Neural cell (in vitro differentiated cells): ENCODE measurements around the gene GNPTAB. TPM values are rescaled to one million over a fixed set of nuclear protein-coding genes. Genes with fewer than 3 reads are reported as not detected.

Experiments
- H2AFZ ChIP-seq: fragments of 200-600, 300-800 bp; sonication (generic), shearing (Covaris generic); 2 replicates; pipeline ENCODE4 v1.6.0; 2014; ENCODE audit warnings: low read depth, mild to moderate bottlenecking, antibody characterized with exemption, low read length, moderate library complexity
- H3F3A ChIP-seq: fragments of 200-600 bp; shearing (Covaris generic); 2 replicates; pipeline ENCODE4 v1.6.1; 2016; ENCODE audit warnings: mild to moderate bottlenecking, moderate library complexity, mixed read lengths, antibody characterized with exemption, low read length; ENCODE audit not compliant: insufficient read depth, poor library complexity, severe bottlenecking
- H3K27ac ChIP-seq: fragments of 200-600, 300-800 bp; sonication (generic), shearing (Covaris generic); 2 replicates; pipeline ENCODE4 v1.5.1; 2014; ENCODE audit warnings: mild to moderate bottlenecking, low read length, moderate library complexity
- H3K27me3 ChIP-seq: fragments of 300-800, 200-600 bp; sonication (generic), shearing (Covaris generic); 2 replicates; pipeline ENCODE4 v1.6.0; 2014; ENCODE audit warnings: mild to moderate bottlenecking, low read depth, low read length, moderate library complexity; ENCODE audit not compliant: insufficient read depth
- H3K36me3 ChIP-seq: fragments of 300-800, 200-600 bp; sonication (generic), shearing (Covaris generic); 2 replicates; pipeline ENCODE4 v1.5.1; 2014; ENCODE audit warnings: mild to moderate bottlenecking, antibody characterized with exemption, low read length, moderate library complexity; ENCODE audit not compliant: insufficient read depth
- H3K4me2 ChIP-seq: fragments of 300-800, 200-600 bp; sonication (generic), shearing (Covaris generic); 2 replicates; pipeline ENCODE4 v1.6.0; 2014; ENCODE audit warnings: mild to moderate bottlenecking, low read length
- H3K4me3 ChIP-seq: fragments of 300-800, 200-600 bp; sonication (generic), shearing (Covaris generic); 2 replicates; pipeline ENCODE4 v1.5.1; 2014; ENCODE audit warnings: mild to moderate bottlenecking, low read length, moderate library complexity
- H3K79me2 ChIP-seq: fragments of 200-600 bp; shearing (Covaris generic); replicated peaks from 2 replicates; pipeline ENCODE4 v1.6.0; 2014; ENCODE audit warnings: mild to moderate bottlenecking, low read length, moderate library complexity; ENCODE audit not compliant: insufficient read depth
- H3K9ac ChIP-seq: fragments of 300-800, 200-600 bp; sonication (generic), shearing (Covaris generic); 2 replicates; pipeline ENCODE4 v1.6.1; 2016; ENCODE audit warnings: mild to moderate bottlenecking, low read length, mixed read lengths
- H3K9me2 ChIP-seq: fragments of 200-600 bp; shearing (Covaris generic); 2 replicates; pipeline ENCODE4 v1.6.1; 2016; ENCODE audit warnings: mild to moderate bottlenecking, low read length, mixed read lengths; ENCODE audit not compliant: insufficient read depth
- H3K9me3 ChIP-seq: fragments of 200-600, 300-800 bp; sonication (generic), shearing (Covaris generic); 2 replicates; pipeline ENCODE4 v1.6.1; 2016; ENCODE audit warnings: mild to moderate bottlenecking, mixed run types, low read length, moderate library complexity, mixed read lengths
- H4K20me1 ChIP-seq: fragments of 200-600 bp; shearing (Covaris generic); 2 replicates; pipeline ENCODE4 v1.6.1; 2016; ENCODE audit warnings: mild to moderate bottlenecking, mixed run types; ENCODE audit not compliant: insufficient read depth
- EP300 ChIP-seq: fragments of 450-650 bp; conservative IDR thresholded peaks from 2 replicates; pipeline ENCODE4 v1.6.1; 2014; ENCODE audit warnings: antibody characterized with exemption, mild to moderate bottlenecking, moderate library complexity; ENCODE audit not compliant: poor library complexity, severe bottlenecking
- EZH2 ChIP-seq: fragments of 200-600, 300-800 bp; shearing (Covaris generic), sonication (generic); IDR thresholded peaks from 2 replicates; pipeline ENCODE4 v1.6.1; 2014; ENCODE audit warnings: antibody characterized with exemption, low read length, borderline replicate concordance, mild to moderate bottlenecking; ENCODE audit not compliant: insufficient read depth, poor library complexity, severe bottlenecking
- MXI1 ChIP-seq: fragments of 450-650 bp; conservative IDR thresholded peaks from 2 replicates; pipeline ENCODE4 v1.6.1; 2014; ENCODE audit warnings: antibody characterized with exemption, mild to moderate bottlenecking; ENCODE audit not compliant: poor library complexity, severe bottlenecking
- POLR2AphosphoS5 ChIP-seq: IDR thresholded peaks from 2 replicates; pipeline ENCODE4 v1.6.1; 2012
- RAD21 ChIP-seq: fragments of 450-650 bp; conservative IDR thresholded peaks from 2 replicates; pipeline ENCODE4 v1.6.1; 2014; ENCODE audit warnings: antibody characterized with exemption, mild to moderate bottlenecking, moderate library complexity
- SMC3 ChIP-seq: fragments of 450-650 bp; conservative IDR thresholded peaks from 2 replicates; pipeline ENCODE4 v1.6.1; 2014; ENCODE audit warnings: antibody characterized with exemption, mild to moderate bottlenecking, moderate library complexity; ENCODE audit not compliant: poor library complexity
- TAF1 ChIP-seq: IDR thresholded peaks from 2 replicates; pipeline ENCODE4 v1.6.1; 2012; ENCODE audit warnings: low read depth
- polyA plus RNA-seq: library from polyadenylated mRNA; depleted of rRNA; stranded (reverse); fragments of >200 nt; gene quantifications from 2 replicates; pipeline ENCODE4 v1.2.3, GENCODE V29; 2014
- TF ChIP-seq, protein P1 (sequence below): fragments of 450-650 bp; IDR thresholded peaks from 2 replicates; pipeline ENCODE4 v1.5.1; 2014; ENCODE audit warnings: antibody characterized with exemption, mild to moderate bottlenecking, moderate library complexity; ENCODE audit not compliant: poor library complexity, severe bottlenecking
- TF ChIP-seq, protein P2 (sequence below): IDR thresholded peaks from 2 replicates; pipeline ENCODE4 v1.6.1; 2012; ENCODE audit warnings: borderline replicate concordance

Gene GNPTAB
- polyA plus RNA-seq, 1 donor from 2014 or later = 80.0 TPM

DNA sequence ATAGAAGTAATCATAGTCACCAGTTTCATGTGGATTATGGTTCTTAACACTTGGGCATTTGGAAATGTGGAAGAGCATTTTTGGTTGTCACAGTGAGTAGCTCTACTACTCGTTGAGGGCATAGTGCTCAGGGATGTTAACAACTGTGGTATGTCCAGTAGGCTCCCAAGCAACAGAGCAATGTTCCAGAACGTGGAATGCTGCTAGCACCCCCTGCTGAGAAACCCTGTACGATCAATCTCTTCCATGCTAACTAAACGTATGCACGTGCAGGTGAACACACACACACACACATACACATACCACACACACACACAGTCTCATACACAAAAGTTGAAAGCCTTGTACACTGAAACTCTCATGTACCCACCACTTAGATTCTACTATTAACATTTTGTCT, 16.6 kb upstream of the GNPTAB start:
- H3K4me2 ChIP-seq = no peak overlapping the region
- H3K4me3 ChIP-seq = no peak overlapping the region
- H2AFZ ChIP-seq = no peak overlapping the region
- no peaks in the 10 kb centered on the region for H4K20me1 ChIP-seq
- H3K9me2 ChIP-seq = no peaks in the 10 kb centered on the region
- no peaks in the 10 kb centered on the region for H3F3A ChIP-seq
- no peaks in the 10 kb centered on the region for H3K27me3 ChIP-seq
- H3K9me3 ChIP-seq = no peaks in the 10 kb centered on the region
- no peak overlapping the region for H3K27ac ChIP-seq
- H3K9ac ChIP-seq = no peak overlapping the region
- no peaks in the 10 kb centered on the region for H3K79me2 ChIP-seq
- TF ChIP-seq SMC3 (no peak), RAD21 (no peak), TAF1 (no peak), POLR2AphosphoS5 (no peak), EP300 (no peak), EZH2 (no peak), MXI1 (no peak)
- TF ChIP-seq, protein P1, sequence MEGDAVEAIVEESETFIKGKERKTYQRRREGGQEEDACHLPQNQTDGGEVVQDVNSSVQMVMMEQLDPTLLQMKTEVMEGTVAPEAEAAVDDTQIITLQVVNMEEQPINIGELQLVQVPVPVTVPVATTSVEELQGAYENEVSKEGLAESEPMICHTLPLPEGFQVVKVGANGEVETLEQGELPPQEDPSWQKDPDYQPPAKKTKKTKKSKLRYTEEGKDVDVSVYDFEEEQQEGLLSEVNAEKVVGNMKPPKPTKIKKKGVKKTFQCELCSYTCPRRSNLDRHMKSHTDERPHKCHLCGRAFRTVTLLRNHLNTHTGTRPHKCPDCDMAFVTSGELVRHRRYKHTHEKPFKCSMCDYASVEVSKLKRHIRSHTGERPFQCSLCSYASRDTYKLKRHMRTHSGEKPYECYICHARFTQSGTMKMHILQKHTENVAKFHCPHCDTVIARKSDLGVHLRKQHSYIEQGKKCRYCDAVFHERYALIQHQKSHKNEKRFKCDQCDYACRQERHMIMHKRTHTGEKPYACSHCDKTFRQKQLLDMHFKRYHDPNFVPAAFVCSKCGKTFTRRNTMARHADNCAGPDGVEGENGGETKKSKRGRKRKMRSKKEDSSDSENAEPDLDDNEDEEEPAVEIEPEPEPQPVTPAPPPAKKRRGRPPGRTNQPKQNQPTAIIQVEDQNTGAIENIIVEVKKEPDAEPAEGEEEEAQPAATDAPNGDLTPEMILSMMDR = no peak
- TF ChIP-seq, protein P2, sequence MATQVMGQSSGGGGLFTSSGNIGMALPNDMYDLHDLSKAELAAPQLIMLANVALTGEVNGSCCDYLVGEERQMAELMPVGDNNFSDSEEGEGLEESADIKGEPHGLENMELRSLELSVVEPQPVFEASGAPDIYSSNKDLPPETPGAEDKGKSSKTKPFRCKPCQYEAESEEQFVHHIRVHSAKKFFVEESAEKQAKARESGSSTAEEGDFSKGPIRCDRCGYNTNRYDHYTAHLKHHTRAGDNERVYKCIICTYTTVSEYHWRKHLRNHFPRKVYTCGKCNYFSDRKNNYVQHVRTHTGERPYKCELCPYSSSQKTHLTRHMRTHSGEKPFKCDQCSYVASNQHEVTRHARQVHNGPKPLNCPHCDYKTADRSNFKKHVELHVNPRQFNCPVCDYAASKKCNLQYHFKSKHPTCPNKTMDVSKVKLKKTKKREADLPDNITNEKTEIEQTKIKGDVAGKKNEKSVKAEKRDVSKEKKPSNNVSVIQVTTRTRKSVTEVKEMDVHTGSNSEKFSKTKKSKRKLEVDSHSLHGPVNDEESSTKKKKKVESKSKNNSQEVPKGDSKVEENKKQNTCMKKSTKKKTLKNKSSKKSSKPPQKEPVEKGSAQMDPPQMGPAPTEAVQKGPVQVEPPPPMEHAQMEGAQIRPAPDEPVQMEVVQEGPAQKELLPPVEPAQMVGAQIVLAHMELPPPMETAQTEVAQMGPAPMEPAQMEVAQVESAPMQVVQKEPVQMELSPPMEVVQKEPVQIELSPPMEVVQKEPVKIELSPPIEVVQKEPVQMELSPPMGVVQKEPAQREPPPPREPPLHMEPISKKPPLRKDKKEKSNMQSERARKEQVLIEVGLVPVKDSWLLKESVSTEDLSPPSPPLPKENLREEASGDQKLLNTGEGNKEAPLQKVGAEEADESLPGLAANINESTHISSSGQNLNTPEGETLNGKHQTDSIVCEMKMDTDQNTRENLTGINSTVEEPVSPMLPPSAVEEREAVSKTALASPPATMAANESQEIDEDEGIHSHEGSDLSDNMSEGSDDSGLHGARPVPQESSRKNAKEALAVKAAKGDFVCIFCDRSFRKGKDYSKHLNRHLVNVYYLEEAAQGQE = no peak
- H3K36me3 ChIP-seq = no peaks in the 10 kb centered on the region

DNA sequence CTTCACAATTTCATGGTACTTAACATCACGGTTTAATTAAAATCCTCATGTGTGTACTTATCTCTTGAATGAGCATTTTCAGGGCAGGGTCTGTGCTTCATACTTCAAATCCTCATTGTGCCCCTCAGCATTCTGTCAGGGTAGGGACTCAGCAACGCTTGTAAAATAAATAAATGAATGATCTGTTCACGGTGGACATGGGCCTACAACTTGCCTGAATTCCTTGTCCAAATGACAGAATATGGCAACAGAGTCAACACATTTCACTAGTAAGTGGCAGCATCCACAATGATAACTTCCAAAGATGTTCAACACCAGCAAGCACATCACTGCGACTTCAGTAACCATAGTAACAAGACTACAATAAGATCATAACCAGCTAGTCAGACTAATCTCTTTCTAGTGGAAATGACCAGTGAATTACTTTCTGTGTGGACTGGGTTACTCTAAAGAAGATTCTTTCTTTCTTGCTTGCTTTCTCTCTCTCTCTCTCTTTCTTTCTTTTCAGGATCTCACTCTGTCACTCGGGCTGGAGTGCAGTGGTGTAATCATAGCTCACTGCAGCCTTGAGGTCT, 14.5 kb upstream of the GNPTAB start:
- no peak overlapping the region for H3K27ac ChIP-seq
- H2AFZ ChIP-seq = no peak overlapping the region
- H3F3A ChIP-seq = no peaks in the 10 kb centered on the region
- TF ChIP-seq, protein P2 = no peak
- TF ChIP-seq POLR2AphosphoS5 (peak; percentile 27), SMC3 (no peak), EP300 (peak; percentile 34)
- H3K9ac ChIP-seq = no peak overlapping the region
- H4K20me1 ChIP-seq = no peaks in the 10 kb centered on the region
- H3K4me3 ChIP-seq = no peak overlapping the region
- no peaks in the 10 kb centered on the region for H3K27me3 ChIP-seq
- no peaks in the 10 kb centered on the region for H3K36me3 ChIP-seq
- H3K9me2 ChIP-seq = no peaks in the 10 kb centered on the region
- no peaks in the 10 kb centered on the region for H3K9me3 ChIP-seq
- no peaks in the 10 kb centered on the region for H3K79me2 ChIP-seq
- H3K4me2 ChIP-seq = no peak overlapping the region
